ENCODE measurements around the gene MCM3AP.
A peak's percentile ranks its signal among the peaks of the same experiment; 100 is the strongest.

DNA sequence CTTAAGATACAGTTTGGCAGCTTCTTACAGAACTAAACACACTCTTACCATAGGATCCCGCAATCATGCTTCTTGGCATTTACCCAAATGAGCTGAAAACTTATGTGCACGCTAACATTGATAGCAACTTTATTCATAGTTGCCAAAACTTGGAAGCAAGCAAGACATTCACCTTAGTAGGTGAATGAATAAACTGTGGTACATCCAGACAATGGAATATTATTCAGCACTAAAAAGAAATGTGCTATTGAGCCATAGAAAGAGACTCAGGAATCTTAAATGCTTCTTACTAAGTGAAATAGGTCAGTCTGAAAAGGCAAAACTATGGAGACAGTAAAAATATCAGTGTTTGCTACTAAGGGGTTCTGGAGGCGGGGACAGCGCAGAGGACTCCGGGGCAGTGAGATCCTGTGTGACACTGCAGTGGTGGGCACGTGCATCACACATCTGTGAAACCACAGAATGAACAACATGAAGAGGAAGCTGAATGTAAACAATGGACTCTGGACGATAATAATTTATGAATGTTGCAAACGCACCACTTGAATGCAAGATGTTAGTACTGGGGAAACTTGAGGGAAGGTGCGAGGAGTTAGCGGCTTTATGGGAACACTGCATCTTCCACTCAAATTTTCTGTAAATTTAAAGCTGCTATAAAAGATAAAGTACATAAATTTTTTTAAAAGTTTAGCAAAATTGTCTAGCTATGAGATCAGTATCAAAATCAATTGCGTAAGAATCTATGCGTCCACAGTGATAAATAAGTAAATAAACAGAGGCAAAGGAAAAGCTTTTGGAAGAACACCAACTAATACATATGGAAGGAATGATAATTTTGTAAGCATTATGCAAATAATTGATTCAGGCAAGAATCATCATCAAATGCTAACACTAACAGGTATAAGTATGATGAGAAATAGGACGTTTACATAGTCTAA lies 85.7 kb downstream of the MCM3AP start:
- TF ChIP-seq ZNF70 (CRISPR knock-in tag; IDR thresholded peaks at IDR 0.05), result no peak
- no peak for TF ChIP-seq RARB (CRISPR knock-in tag; IDR thresholded peaks at IDR 0.05)
- peak; percentile 91 for TF ChIP-seq ZNF8 (CRISPR knock-in tag; IDR thresholded peaks at IDR 0.05)
- no peak for TF ChIP-seq ZFP3 (CRISPR knock-in tag; IDR thresholded peaks at IDR 0.05)
